Esophagus (tissue), 2 donors: Measurements from ENCODE around the gene MAPK14. TPM values are rescaled to one million over a fixed set of nuclear protein-coding genes. Genes with fewer than 3 reads are reported as not detected.
A peak's percentile ranks its signal among the peaks of the same experiment; 100 is the strongest.

Experiments
- H3K27ac ChIP-seq, 2 donors: one replicate each; pipeline ENCODE4 v1.5.1; 2013; ENCODE audit warnings: low read depth in 2 of 2, mild to moderate bottlenecking in 2 of 2, inconsistent platforms in 1 of 2, low read length in 1 of 2, moderate library complexity in 1 of 2
- H3K27me3 ChIP-seq, 2 donors: one replicate each; pipeline ENCODE4 v1.6.1; 2013; ENCODE audit warnings: low read length in 2 of 2, control low read depth in 1 of 2, mild to moderate bottlenecking in 1 of 2; ENCODE audit not compliant: insufficient read depth in 2 of 2, control insufficient read depth in 1 of 2
- H3K36me3 ChIP-seq, 2 donors: one replicate each; pipeline ENCODE4 v1.6.1; 2013; ENCODE audit warnings: low read length in 1 of 2; ENCODE audit not compliant: control insufficient read depth in 2 of 2, insufficient read depth in 2 of 2
- H3K4me1 ChIP-seq, 2 donors: one replicate each; pipeline ENCODE4 v1.6.1; 2013; ENCODE audit warnings: low read length in 1 of 2; ENCODE audit not compliant: control insufficient read depth in 2 of 2, insufficient read depth in 2 of 2
- H3K4me3 ChIP-seq, 2 donors: one replicate each; pipeline ENCODE4 v1.5.1; 2013; ENCODE audit warnings: low read length in 2 of 2, mild to moderate bottlenecking in 2 of 2, low read depth in 1 of 2, moderate library complexity in 1 of 2
- H3K9me3 ChIP-seq, 2 donors: one replicate each; pipeline ENCODE4 v1.6.1; 2013; ENCODE audit warnings: mild to moderate bottlenecking in 2 of 2, low read depth in 1 of 2, low read length in 1 of 2, moderate library complexity in 1 of 2; ENCODE audit not compliant: control insufficient read depth in 2 of 2, insufficient read depth in 1 of 2
- WGBS, 2 donors: extraction: QIAGEN DNeasy Blood & Tissue Kit; methylation state at CpG; one replicate each; pipeline ENCODE4 v1.1.7; 2013; 5-methylcytosine and 5-hydroxymethylcytosine counted together
- polyA plus RNA-seq, 2 donors: library from polyadenylated mRNA; stranded (reverse); fragments of 200-250 nt; gene quantifications; one replicate each; pipeline ENCODE4 v1.2.3, GENCODE V29; 2013
- donor health status: healthy with polysubstance abuse.
- donor health status: Bipolar disorder and iron deficiency.

MAPK14 gene
- polyA plus RNA-seq, 2 donors: 11.3 to 19.1 TPM

DNA sequence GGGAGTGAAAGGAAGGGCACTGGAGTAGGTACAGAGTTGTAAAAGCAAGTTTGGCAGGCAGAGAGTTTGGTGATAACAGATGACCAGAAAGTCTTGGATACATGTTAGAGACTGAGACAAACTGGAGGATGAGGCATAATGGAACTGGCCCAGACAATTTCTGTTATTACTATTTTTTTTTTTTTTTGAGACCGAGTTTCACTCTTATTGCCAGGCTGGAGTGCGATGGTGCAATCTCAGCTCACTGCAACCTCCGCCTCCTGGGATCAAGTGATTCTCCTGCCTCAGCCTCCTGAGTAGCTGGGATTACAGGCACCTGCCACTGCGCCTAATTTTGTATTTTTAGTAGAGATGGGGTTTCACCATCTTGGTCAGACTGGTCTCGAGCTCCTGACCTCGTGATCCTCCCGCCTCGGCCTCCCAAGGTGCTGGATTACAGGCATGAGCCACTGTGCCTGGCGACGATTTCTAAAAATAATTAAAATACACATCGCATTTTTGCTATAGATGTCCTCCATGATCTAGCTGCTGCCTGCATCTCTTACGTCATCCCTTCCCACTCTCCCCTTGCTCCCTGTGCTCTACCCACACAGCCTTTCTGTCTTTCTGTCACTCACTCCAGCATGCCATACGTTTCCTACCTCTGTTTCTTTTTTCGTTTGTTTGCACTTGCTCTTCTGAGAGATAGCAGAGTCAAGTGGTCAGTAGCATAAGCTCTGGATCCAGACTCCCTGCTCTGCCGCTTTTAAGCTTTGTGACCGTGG, 23.5 kb downstream of the MAPK14 start:
- H3K36me3 ChIP-seq: no peaks in the 10 kb centered on the region
- peak overlapping the region in 1 of 2 donors; percentile 10 for H3K27ac ChIP-seq
- no peaks in the 10 kb centered on the region for H3K9me3 ChIP-seq
- no peaks in the 10 kb centered on the region for H3K27me3 ChIP-seq
- 89 to 90% methylated on average over 16 of the region's 16 CpGs for WGBS, 2 donors
- H3K4me1 ChIP-seq: peaks cover 2 to 4% of the 10 kb centered on the region in 2 donors
- H3K4me3 ChIP-seq: no peak overlapping the region

DNA sequence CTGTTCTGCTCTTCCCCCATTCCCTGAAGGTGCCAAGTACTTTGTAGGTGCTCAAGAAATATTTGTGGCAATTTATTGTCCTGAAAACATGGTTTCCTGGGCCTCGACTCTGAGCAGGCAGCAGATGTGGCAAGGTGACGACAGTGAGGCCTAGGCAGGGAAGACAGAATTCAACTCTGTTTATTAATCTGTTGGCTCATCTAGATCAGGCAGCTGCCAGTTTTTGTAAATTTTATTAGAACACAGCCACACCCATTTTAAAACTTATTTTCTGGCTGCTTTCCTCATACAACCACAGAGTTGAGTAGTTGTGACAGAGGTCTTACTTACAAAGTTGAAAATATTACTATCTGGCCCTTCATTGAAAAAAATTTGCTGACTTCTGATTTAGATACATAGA, 24.5 kb downstream of the MAPK14 start:
- H3K4me3 ChIP-seq: no peak overlapping the region
- peak overlapping the region in 1 of 2 donors; percentile 60 for H3K27ac ChIP-seq
- no peaks in the 10 kb centered on the region for H3K27me3 ChIP-seq
- H3K36me3 ChIP-seq: no peaks in the 10 kb centered on the region
- H3K4me1 ChIP-seq: peaks cover 2 to 4% of the 10 kb centered on the region in 2 donors
- WGBS, 2 donors: 22 to 38% methylated on average over 2 of the region's 2 CpGs
- no peaks in the 10 kb centered on the region for H3K9me3 ChIP-seq

DNA sequence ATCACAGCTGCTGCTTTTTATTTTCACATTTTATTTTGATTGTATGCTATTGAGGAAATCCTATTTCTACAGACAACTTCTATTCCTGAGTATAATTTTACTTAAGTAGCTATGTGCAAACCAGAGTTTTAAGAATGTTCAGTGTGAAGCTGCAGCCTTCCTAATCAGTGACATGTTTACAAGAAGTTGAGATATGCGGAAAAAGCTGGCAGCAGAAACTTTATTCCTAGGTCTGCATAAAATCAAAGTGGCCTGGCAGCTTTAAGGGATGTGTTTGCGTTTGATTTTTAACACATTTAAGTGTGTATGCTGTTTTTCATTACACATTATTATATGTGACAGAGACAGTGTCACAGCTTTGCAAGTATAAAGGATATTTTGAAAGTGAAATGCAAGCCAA, 26.3 kb downstream of the MAPK14 start:
- H3K4me1 ChIP-seq: peaks cover 2 to 4% of the 10 kb centered on the region in 2 donors
- 63 to 82% methylated on average over 2 of the region's 2 CpGs for WGBS, 2 donors
- H3K9me3 ChIP-seq: no peaks in the 10 kb centered on the region
- no peaks in the 10 kb centered on the region for H3K27me3 ChIP-seq
- H3K4me3 ChIP-seq: no peak overlapping the region
- H3K36me3 ChIP-seq: no peaks in the 10 kb centered on the region
- H3K27ac ChIP-seq: no peak overlapping the region

DNA sequence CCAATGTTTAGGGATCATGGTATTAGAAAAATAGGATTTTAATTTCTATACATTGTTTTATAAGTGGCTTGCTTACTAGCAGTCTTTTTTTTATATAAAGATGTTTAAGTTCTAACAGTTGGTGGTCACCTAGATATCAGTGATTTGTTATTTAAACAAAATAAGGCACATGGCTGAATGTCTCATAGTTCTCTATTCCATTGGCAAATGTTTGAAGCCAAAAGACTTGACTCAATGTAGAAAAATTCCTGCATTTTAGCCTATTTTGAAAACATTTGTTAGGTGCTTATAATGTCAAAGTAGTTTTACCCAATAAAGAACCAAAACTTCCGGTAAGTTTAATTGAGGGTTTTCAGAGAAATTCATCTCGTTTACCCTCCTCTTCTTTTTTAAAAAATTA, 26.8 kb downstream of the MAPK14 start:
- Histone ChIP-seq H3K27ac (no peak overlapping the region), H3K27me3 (no peaks in the 10 kb centered on the region), H3K4me3 (no peak overlapping the region), H3K36me3 (peaks cover 0 to 2% of the 10 kb centered on the region in 2 donors), H3K4me1 (peaks cover 2 to 4% of the 10 kb centered on the region in 2 donors), H3K9me3 (no peaks in the 10 kb centered on the region)
- WGBS, 2 donors: 76 to 78% methylated on average over 2 of the region's 2 CpGs

DNA sequence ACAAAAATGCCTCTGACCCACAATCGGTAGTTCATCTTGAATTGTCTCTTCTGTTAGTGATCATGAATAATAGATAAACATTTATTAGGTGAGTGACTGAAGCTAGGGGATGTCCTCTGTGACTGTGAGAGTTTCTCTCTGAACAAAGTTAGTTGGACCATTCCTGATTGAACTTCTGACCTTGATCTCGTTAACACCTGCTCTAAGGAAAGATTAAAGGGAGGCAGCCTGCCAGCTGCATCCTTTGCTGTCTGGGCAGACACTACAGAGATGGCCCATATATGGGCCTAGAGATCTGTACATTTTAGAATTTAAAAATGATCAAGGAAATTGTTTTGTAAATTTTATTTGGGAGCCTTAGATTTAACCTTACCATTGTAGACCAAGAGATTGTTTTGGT, 27.3 kb downstream of the MAPK14 start:
- Histone ChIP-seq H3K36me3 (peaks cover 0 to 2% of the 10 kb centered on the region in 2 donors), H3K4me3 (no peak overlapping the region), H3K27ac (no peak overlapping the region), H3K27me3 (no peaks in the 10 kb centered on the region), H3K4me1 (peaks cover 2 to 4% of the 10 kb centered on the region in 2 donors), H3K9me3 (no peaks in the 10 kb centered on the region)
- WGBS, 2 donors: 35 to 46% methylated on average over 2 of the region's 2 CpGs

DNA sequence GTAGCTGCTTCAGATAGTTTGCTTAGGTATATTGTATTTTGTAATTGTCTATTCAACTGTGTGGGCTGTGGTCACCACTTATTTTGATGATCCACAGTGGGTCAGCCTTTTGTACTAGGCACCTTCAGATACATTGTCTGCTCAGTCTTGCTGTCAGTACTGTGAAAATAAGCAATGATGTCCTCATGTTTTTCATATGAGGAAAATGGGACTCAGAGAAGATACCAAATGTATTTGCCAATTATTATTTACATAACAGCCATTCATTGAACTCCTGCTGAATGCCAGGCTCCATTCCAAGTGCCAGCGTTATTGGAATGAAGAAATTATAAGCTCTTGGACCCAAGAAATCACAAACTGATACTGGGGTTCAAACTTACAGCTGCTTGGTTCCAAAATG, 28.6 kb downstream of the MAPK14 start:
- no peaks in the 10 kb centered on the region for H3K27me3 ChIP-seq
- no peaks in the 10 kb centered on the region for H3K9me3 ChIP-seq
- 31 to 36% methylated on average over 1 of the region's 1 CpG for WGBS, 2 donors
- H3K4me3 ChIP-seq: no peak overlapping the region
- H3K27ac ChIP-seq: no peak overlapping the region
- H3K36me3 ChIP-seq: peaks cover 2% of the 10 kb centered on the region in 2 donors
- peaks cover 0 to 2% of the 10 kb centered on the region in 2 donors for H3K4me1 ChIP-seq

DNA sequence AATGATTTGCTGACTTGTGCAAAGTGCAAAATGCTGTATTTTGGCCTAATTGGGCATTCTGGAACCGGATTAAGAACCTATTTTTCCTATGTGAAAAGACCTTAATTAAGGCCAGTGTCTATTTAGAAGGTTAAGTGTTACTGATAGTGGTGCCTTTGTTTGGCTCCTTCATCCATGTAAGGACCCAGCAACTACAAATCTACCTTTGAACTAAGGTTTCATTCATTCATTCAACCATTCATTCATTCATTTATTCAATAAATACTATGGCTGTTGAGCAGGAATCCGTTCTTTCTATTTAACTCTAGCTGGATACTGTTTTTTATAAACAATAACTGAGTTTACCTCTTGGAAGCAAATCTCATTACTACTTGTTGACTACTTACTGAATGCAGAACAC, 33.6 kb downstream of the MAPK14 start:
- WGBS, 2 donors: 46 to 51% methylated on average over 2 of the region's 2 CpGs
- H3K27me3 ChIP-seq: no peaks in the 10 kb centered on the region

DNA sequence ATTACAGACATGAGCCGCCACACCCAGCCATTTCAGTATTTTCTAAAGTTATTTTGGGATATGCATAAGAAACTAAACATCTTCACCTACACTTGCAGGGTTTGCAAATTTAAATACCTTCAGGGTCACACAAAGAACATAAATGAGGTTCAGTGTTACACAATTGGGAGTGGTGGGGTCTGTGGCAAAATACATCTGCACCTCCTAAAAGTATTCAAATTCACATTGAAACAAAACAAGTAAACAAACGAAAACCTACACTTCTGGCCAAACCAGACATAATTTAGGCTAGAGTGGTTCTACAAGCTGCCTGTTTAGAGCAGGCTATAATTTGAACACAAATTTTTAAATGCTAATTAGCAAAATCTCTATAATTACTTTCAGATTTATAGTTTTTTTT, 34.6 kb downstream of the MAPK14 start:
- no peaks in the 10 kb centered on the region for H3K9me3 ChIP-seq
- 90 to 91% methylated on average over 2 of the region's 2 CpGs for WGBS, 2 donors
- H3K27me3 ChIP-seq: no peaks in the 10 kb centered on the region
- H3K4me3 ChIP-seq: no peak overlapping the region
- H3K27ac ChIP-seq: no peak overlapping the region
- H3K36me3 ChIP-seq: peaks cover 2% of the 10 kb centered on the region in 2 donors
- H3K4me1 ChIP-seq: peaks cover 0 to 3% of the 10 kb centered on the region in 2 donors

More for the DNA sequence above, 33.6 kb downstream of the MAPK14 start:
- Histone ChIP-seq H3K36me3 (peaks cover 2% of the 10 kb centered on the region in 2 donors), H3K4me1 (peaks cover 0 to 3% of the 10 kb centered on the region in 2 donors), H3K9me3 (no peaks in the 10 kb centered on the region), H3K27ac (no peak overlapping the region), H3K4me3 (no peak overlapping the region)

DNA sequence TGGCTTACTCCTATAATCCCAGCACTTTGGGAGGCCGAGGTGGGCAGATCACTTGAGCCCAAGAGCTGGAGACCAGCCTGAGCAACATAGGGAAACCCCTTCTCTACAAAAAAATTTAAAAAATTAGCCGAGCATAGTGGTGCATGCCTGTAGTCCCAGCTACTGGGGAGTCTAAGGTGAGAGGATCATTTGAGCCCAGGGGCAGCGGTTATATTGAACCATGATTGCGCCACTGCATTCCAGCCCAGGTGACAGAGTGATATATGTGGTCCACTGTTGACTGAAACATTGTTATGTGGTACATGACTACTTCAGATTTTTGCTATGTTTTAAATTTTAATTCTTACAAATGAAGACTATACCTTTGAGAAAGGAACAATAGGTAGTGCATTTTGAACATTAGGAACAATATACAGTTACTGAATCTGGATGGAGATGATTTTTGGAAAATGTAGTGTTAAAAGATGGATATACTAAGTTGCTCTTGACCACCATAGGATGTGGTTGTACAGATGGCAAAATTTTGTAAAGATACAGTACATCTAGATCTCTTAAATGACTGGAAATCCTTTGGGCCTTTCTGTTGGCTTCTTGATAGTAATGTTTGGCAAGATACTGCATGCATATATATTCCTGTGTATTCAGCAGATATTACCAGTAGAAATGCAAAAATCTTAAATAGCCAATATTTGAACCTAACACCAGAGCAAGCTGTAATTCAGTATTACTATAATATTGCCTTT, 35.9 kb downstream of the MAPK14 start:
- Histone ChIP-seq H3K4me1 (peaks cover 0 to 3% of the 10 kb centered on the region in 2 donors), H3K4me3 (no peak overlapping the region), H3K27ac (no peak overlapping the region), H3K9me3 (no peaks in the 10 kb centered on the region), H3K36me3 (peaks cover 2% of the 10 kb centered on the region in 2 donors), H3K27me3 (no peaks in the 10 kb centered on the region)
- WGBS, 2 donors: 96 to 97% methylated on average over 4 of the region's 4 CpGs
